ENCODE data around the gene TEK.

The TEK gene

DNA sequence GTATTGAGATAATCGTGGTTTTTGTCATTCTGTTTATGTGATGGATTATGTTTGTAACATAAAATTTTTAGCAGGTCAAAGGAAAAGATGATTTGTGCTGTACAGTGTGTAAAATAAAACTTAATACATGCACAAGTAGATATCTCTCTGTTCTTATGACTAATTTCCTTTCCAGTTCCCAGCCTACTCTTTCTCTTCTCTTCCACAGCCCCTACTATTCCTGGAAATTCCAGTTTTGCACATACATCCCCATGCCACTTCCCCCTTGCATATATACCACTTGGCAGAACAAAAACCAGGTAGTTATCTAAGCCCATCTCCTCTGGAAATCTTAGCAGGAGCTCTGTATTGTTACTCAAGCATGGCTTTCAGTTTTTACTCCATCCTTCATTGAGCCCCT, 20.2 kb downstream of the TEK start (continued):
- TF ChIP-seq, protein P1, sequence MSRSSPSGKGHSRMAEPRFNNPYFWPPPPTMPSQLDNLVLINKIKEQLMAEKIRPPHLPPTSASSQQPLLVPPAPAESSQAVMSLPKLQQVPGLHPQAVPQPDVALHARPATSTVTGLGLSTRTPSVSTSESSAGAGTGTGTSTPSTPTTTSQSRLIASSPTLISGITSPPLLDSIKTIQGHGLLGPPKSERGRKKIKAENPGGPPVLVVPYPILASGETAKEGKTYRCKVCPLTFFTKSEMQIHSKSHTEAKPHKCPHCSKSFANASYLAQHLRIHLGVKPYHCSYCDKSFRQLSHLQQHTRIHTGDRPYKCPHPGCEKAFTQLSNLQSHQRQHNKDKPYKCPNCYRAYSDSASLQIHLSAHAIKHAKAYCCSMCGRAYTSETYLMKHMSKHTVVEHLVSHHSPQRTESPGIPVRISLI (tag by site-specific recombination; IDR thresholded peaks at IDR 0.05) = no peak
- TF ChIP-seq ZNF600 (tag by site-specific recombination; IDR thresholded peaks at IDR 0.05) = no peak

DNA sequence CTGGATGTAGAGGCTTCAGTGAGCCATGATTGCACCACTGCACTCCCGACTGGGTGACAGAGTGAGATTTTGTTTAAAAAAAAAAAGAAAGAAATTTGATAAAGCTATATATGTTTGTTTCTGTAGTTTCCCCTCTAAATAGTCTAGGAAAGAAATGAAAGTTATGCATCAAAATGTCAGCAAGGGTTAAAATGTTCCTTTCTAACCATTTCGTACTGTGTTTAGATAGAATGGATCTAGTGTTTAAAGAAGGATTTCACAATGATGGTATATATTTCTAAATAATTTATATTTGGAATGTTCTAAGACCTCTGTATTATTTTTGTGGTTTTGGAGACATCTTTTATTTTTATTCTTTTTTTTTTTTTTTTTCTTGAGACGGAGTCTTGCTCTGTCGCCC, 22.7 kb downstream of the TEK start:
- Histone ChIP-seq H3K4me1 (ENCODE audit: control insufficient read depth, insufficient read depth, low read length) (no peaks in the 10 kb centered on the region), H3K9me3 (ENCODE audit: control insufficient read depth, insufficient read depth, low read depth, low read length) (no peaks in the 10 kb centered on the region), H3K4me3 (ENCODE audit: low read depth, low read length) (no peak overlapping the region), H3K36me3 (ENCODE audit: control insufficient read depth in 2 of 2, insufficient read depth in 1 of 2, low read length in 2 of 2) (no peaks in the 10 kb centered on the region), H3K27ac (ENCODE audit: extremely low read depth, low read depth, low read length) (no peak overlapping the region)
- TF ChIP-seq, protein P2, sequence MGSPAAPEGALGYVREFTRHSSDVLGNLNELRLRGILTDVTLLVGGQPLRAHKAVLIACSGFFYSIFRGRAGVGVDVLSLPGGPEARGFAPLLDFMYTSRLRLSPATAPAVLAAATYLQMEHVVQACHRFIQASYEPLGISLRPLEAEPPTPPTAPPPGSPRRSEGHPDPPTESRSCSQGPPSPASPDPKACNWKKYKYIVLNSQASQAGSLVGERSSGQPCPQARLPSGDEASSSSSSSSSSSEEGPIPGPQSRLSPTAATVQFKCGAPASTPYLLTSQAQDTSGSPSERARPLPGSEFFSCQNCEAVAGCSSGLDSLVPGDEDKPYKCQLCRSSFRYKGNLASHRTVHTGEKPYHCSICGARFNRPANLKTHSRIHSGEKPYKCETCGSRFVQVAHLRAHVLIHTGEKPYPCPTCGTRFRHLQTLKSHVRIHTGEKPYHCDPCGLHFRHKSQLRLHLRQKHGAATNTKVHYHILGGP (tag by site-specific recombination; IDR thresholded peaks at IDR 0.05) = no peak
- no peak for TF ChIP-seq ZNF600 (tag by site-specific recombination; IDR thresholded peaks at IDR 0.05)
- no peak for TF ChIP-seq KLF7 (tag by site-specific recombination; IDR thresholded peaks at IDR 0.05; ENCODE audit: borderline replicate concordance)
- no peak for TF ChIP-seq ZNF211 (tag by site-specific recombination; IDR thresholded peaks at IDR 0.05; ENCODE audit: low read depth)
- TF ChIP-seq ZNF202 (tag by site-specific recombination; IDR thresholded peaks at IDR 0.05; ENCODE audit: borderline replicate concordance) = no peak
- no peak for TF ChIP-seq ZBTB20 (tag by site-specific recombination; IDR thresholded peaks at IDR 0.05)
- TF ChIP-seq ZNF558 (tag by site-specific recombination; IDR thresholded peaks at IDR 0.05) = no peak
- no peak for TF ChIP-seq ZNF398 (tag by site-specific recombination; IDR thresholded peaks at IDR 0.05)
- no peak for TF ChIP-seq ZNF654 (tag by site-specific recombination; IDR thresholded peaks at IDR 0.05; ENCODE audit: low read depth)
- TF ChIP-seq ZNF350 (tag by site-specific recombination; IDR thresholded peaks at IDR 0.05) = no peak
- TF ChIP-seq ZBTB26 (tag by site-specific recombination; optimal IDR thresholded peaks at IDR 0.05) = no peak
- no peak for TF ChIP-seq ZNF132 (tag by site-specific recombination; IDR thresholded peaks at IDR 0.05; ENCODE audit: borderline replicate concordance)
- TF ChIP-seq ZNF518A (tag by site-specific recombination; conservative IDR thresholded peaks at IDR 0.05; ENCODE audit: low read depth) = no peak
- no peak for TF ChIP-seq ZNF514 (tag by site-specific recombination; IDR thresholded peaks at IDR 0.05)
- TF ChIP-seq ZNF280C (tag by site-specific recombination; IDR thresholded peaks at IDR 0.05) = no peak
- TF ChIP-seq GLI4 (tag by site-specific recombination; IDR thresholded peaks at IDR 0.05) = no peak
- TF ChIP-seq ZFHX2 (tag by site-specific recombination; conservative IDR thresholded peaks at IDR 0.05) = no peak
- no peak for TF ChIP-seq ZBTB6 (tag by site-specific recombination; IDR thresholded peaks at IDR 0.05)
- POLR2A ChIA-PET = no interaction called here
- CTCF ChIA-PET = interaction anchor here (0.6 kb wide), 2 partner anchors 101 to 116 kb away, joined by 3 to 7 read pairs; no protein-coding TSS in a partner anchor

Data from HEK293 (cell line).